NCI-H524 treated with DMSO at 0.1 percent for 48 hours (cell line): ENCODE measurements around the gene GLRX.

Source experiments
- DNase-seq: peaks from one replicate; lab custom pipeline; 2025; lab: John Stamatoyannopoulos, UW

The GLRX gene

DNA sequence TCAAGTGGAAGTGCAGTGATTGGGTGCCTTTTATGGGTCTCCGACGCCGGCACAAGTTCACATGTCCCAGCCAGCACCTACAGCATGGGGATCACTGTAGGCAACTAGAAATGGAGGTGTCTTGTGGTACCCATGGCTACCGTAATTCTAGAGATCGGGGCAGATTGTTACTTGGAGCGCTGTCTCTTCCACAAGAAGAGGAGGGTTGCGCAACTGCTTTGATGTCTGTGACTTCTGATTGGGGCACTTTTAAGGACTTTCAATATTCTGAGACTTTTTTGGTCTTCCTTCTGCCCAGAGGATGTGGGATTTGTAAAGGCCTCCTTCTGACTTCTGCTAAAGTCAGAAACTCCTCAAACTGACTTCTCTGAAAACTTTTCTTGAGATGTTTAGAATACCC lies 41.9 kb downstream of the GLRX start:
- no peak for DNase-seq

DNA sequence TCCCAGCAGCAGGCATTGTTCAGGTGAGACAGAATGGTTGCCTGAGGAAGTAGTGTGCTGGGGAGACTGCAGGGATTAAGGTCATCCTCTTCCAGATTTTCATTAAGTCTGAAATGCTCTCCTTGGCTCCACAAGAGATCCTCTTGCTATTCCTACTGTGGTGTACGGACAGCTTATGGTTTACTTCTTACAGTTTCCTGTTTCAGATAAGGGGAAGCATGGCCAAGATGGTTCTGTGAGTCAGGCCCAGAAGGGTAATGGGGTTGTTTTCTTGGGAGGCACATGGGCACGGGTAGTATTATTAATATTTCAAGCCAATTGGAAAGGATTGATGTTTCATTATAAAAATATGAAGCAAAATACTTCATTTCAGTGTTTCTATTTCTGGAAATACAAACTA lies 42.9 kb downstream of the GLRX start:
- DNase-seq: no peak

DNA sequence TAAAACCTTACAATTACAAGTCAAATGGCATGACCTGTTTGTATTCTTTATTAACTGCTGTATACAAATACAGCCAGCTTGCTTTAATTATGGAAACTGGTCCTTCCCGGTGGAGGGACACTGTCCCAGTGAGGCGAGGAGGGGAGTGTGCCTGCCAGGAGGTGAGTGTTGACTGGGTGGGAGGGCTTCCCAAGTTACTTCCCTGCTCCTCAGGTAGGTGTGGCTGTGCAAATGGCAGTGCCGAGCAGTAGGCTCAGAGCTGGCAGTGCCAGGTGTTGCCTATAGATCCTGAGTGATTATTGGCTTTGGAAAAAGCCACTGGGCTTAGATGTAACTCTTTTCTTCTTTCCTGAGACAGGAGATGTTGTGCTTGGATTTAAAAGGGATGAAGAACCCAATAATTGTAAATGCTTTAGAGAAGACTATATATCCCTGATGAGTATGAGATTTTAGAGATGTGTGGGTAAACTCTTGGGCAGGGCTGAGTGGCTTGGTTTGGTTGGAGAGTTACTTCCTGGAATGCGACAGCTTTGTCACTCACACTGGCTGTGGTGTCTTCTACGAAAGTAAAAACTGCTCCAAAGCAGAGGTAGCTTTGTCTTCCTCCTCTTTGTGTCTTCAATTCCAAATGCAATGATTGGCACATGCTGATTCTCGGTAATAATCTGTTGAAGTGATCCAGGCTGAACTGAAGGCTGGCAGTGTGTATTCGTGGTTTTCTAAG lies 43.7 kb downstream of the GLRX start:
- DNase-seq: no peak

- no peak for DNase-seq
These were observed 45.1 kb downstream of the GLRX start for GRCh38 chr5:95777441-95777840.

GRCh38 chr5:95773335-95774059 lies 49.0 kb downstream of the GLRX start:
- DNase-seq: no peak

DNA sequence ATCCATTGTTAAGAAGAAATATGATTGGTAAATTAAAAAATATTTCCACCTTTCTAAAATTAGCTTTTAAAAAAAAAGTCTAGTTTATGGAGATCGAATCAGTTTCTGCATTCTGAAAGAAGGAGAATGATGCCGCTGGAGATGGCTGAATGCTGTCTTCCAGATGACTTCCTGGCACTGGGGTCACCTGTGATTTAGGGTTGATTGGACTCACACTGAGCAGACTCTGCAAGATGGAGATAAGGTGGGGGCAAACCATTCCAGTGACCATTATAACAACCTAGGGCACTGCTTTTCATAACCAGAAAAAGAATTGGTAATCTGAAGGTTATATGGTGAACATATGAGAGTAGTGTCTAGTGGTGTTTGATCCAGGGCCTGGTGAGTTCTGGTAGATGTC lies 50.6 kb downstream of the GLRX start:
- no peak for DNase-seq

DNA sequence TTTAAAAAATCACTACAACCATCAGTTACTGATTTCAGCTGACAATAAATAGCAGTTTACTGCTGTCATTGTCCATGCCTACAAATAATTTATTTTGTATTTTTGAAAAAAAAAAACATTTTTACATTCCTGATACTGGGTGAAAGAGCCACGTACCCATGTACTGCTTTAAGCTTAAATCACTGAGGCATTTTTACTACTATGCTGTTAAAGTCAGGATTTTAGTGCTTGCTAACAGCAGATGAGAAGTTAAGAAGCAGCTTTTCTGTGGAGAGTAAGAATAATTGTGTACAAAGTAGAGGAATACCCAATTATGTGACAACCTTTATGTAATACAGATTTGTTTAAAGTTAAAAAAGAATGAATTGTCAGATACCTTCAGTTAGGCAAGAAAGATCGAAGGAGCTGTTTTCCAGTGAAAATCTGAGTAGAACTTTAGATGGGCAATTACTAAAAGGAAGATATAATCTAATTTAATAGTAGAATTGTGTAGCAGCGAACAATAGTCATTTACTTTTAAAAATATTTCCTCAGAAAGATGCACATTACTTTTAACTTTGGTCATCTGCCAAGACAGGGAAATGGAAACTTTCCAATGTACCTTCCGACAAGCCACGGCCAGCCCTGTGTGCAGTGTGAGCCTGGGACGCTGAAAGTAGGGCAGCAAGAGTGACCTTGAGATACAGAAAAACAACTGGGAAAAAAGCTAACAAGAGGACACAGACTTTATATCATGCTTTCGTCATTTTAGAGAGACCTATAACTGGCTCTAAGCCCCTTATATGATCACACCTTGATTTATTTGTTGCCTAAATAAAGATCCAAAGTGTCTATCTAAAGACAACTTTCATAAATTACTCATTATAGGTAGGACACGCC lies 51.5 kb downstream of the GLRX start:
- DNase-seq: no peak

DNA sequence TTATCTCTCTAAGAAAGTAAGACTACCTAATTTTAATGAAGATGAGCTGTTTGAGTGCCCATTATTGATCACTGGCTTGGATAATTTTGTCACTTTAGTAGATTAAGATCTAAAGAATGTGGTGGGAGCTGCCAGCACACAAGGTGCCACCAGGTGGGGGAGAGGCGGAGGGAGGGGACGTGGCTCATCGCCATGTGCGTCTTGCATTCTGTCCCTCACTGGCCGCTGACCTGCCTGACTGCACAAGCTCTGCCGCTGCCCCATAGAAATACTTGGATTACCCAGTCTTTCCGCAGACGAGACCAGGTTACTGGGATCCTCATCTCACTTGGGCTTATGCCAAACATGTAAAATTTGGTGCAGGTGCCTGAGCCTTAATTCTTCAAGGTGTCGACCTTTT lies 53.8 kb downstream of the GLRX start:
- no peak for DNase-seq

DNA sequence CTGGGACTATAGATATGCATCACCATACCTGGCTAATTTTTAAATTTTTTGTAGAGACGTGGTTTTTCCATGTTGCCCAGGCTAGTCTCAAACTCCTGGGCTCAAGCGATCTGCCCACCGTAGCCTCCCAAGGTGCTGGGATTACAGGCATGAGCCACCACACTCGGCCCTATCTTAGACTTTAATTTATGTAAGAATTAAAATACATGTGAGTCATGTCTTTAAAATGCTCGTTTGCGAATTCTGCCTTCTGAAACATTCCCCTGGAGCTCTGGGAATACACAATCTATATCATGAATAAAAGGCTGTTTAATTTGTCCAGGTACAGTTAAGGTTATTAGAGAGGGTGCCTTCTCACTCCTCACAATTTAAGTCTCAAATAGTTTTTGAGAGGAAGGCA lies 58.6 kb downstream of the GLRX start:
- no peak for DNase-seq
